Pancreas (tissue), 10 donors: ENCODE measurements around the gene ARHGEF17. TPM values are rescaled to one million over a fixed set of nuclear protein-coding genes. Genes with fewer than 3 reads are reported as not detected.

Source experiments
- ATAC-seq, 4 donors: fragments of 200-7000 bp; cut with Tn5 transposase; one replicate each; pipeline versions ENCODE4 v1.8.0 to v1.9.1; 2020; ENCODE audit warnings: mild to moderate bottlenecking in 4 of 4, moderate library complexity in 4 of 4
- DNase-seq, 6 donors: peaks; one replicate each; pipeline ENCODE4 v3.0.0-alpha.2; 2020
- FAIRE-seq: peaks from 2 replicates; lab custom pipeline; 2012; peaks lifted over from hg19 to GRCh38; lab: Jason Lieb, UNC
- H3K27ac ChIP-seq, 4 donors: fragments of 200-600 bp; sonication (generic); 1 replicate in 3 of 4; 2 replicates in 1 of 4; pipeline versions ENCODE4 v1.5.0 to v1.8.0; 2020
- H3K27me3 ChIP-seq, 4 donors: fragments of 200-600 bp; one replicate each; pipeline ENCODE4 v1.8.0; 2021
- H3K36me3 ChIP-seq, 3 donors: fragments of 200-600 bp; sonication (generic) in 1 of 3; one replicate each; pipeline versions ENCODE4 v1.5.0 to v1.8.0; 2020 to 2021
- H3K4me1 ChIP-seq, 3 donors: fragments of 200-600 bp; one replicate each; pipeline ENCODE4 v1.8.0; 2021
- H3K4me3 ChIP-seq, 4 donors: fragments of 200-600 bp; sonication (generic) in 2 of 4; one replicate each; pipeline versions ENCODE4 v1.5.0 to v1.8.0; 2020 to 2021
- H3K9me3 ChIP-seq, 4 donors: fragments of 200-600 bp; one replicate each; pipeline ENCODE4 v1.8.0; 2021
- WGBS, 2 donors: extraction: QIAGEN DNeasy Blood & Tissue Kit; methylation state at CpG; one replicate each; pipeline ENCODE4 v1.1.7; 2013; 5-methylcytosine and 5-hydroxymethylcytosine counted together
- intact Hi-C, 3 donors: fragments of 100-400 bp; cut with DNase I; formaldehyde crosslinking; loops; one replicate each; pipeline versions ENCODE4 v1.11.1 to v1.14.2; 2022
- polyA plus RNA-seq, 2 donors: library from polyadenylated mRNA; stranded (reverse); fragments of 200-250 nt; gene quantifications; one replicate each; pipeline ENCODE4 v1.2.3, GENCODE V29; 2013
- total RNA-seq, 6 donors: library from RNA; stranded (reverse); fragmentation: NEBNext Ultra II Directional in 4 of 6; extraction: Animal tissue kit (Norgen Biotek cat#: 25700) in 4 of 6; gene quantifications; one replicate each; pipeline versions ENCODE4 v1.2.1 to v1.2.4, GENCODE V29; 2021 to 2023
- TF ChIP-seq, protein P1 (sequence below), 4 donors: fragments of 200-600 bp; sonication (generic) in 3 of 4; IDR thresholded peaks; one replicate each; pipeline versions ENCODE4 v1.5.0 to v1.8.0; 2021; ENCODE audit warnings: antibody characterized with exemption in 4 of 4
- donor health status: healthy with polysubstance abuse.
- donor health status: DM: no; HTN: no; CAD: no; lungs with moderate emphysema.
- donor health status: DM: no; HTN: no; CAD: no.
- donor health status: control.
- donor health status: control.
- donor health status: Bipolar disorder and iron deficiency.
- donor health status: DM: yes; HTN: yes; CAD: no.
- donor health status: DM: no; HTN: no; CAD: no.
- donor health status: DM: no; HTN: no; CAD: no.
- donor health status: DM: yes; HTN: yes; CAD: no.

ARHGEF17 gene
- total and polyA plus RNA-seq, 8 donors = 7.0 to 24.0 (median 10.4) TPM

DNA sequence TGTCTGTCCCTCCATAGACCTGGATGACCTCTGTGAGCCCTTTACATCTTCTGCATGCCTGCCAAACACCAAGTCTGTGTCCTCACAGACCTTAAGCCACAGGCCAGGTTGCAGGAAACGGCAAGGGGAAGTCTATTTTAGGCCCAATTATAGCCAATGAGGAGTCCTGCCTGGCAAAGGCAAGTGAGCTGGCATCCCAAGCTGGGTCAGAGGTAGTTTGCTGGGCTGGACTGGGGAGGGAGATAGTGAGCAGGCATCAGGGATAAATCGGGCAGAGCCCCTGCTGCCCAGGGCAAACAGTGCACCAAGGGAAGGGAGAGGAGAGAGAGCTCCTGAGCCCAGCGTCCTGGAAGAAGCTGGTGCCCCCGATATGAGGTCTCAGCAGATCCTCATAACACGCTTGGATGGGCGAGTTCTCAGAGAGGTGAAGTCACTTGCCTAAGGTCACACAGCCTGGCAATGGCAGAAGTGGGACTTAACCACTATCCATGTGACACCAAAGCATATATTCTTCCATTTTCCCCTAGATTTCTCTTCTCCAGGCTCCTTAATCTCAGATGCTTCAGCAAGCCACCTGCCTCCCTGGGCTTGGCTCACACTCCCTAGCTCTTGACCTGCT, 64.4 kb downstream of the ARHGEF17 start:
- 62% methylated on average over 6 of the region's 6 CpGs for WGBS, 2 donors

DNA sequence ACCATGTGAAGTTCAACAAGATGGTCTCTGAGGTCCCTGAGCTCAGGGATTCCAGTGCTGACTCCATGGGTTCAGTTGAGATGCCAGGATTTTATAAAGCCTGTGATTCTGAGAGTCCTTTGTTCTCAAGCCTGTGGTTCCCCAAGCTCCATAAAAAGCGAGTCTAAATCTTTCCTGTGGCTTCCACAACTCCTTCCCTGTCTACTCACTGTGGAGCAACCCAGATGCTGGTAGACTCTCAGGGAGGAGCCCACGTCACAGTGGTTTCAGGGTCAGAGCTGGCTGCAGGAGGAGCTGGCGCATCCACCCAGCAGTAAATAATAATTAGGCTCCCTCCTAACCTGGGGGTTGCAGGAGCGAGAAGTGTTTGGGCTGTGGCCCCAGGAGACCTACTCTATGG, 66.1 kb downstream of the ARHGEF17 start:
- Histone ChIP-seq H3K9me3 (no peaks in the 10 kb centered on the region), H3K36me3 (no peaks in the 10 kb centered on the region), H3K4me1 (no peaks in the 10 kb centered on the region), H3K27ac (no peak overlapping the region), H3K27me3 (no peaks in the 10 kb centered on the region), H3K4me3 (no peak overlapping the region)
- no peak for DNase-seq
- WGBS, 2 donors = 79% methylated on average over 4 of the region's 4 CpGs
- no peak for FAIRE-seq
- intact Hi-C loops = no loop called here
- ATAC-seq = no peak
- TF ChIP-seq, protein P1, sequence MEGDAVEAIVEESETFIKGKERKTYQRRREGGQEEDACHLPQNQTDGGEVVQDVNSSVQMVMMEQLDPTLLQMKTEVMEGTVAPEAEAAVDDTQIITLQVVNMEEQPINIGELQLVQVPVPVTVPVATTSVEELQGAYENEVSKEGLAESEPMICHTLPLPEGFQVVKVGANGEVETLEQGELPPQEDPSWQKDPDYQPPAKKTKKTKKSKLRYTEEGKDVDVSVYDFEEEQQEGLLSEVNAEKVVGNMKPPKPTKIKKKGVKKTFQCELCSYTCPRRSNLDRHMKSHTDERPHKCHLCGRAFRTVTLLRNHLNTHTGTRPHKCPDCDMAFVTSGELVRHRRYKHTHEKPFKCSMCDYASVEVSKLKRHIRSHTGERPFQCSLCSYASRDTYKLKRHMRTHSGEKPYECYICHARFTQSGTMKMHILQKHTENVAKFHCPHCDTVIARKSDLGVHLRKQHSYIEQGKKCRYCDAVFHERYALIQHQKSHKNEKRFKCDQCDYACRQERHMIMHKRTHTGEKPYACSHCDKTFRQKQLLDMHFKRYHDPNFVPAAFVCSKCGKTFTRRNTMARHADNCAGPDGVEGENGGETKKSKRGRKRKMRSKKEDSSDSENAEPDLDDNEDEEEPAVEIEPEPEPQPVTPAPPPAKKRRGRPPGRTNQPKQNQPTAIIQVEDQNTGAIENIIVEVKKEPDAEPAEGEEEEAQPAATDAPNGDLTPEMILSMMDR (IDR thresholded peaks at IDR 0.05) = no peak

More for the DNA sequence above, 64.4 kb downstream of the ARHGEF17 start:
- Histone ChIP-seq H3K9me3 (no peaks in the 10 kb centered on the region), H3K27me3 (no peaks in the 10 kb centered on the region), H3K4me3 (no peak overlapping the region), H3K27ac (no peak overlapping the region), H3K36me3 (no peaks in the 10 kb centered on the region), H3K4me1 (no peaks in the 10 kb centered on the region)
- intact Hi-C loops = no loop called here
- FAIRE-seq (no peak), DNase-seq (no peak), ATAC-seq (no peak)
- TF ChIP-seq, protein P1 (IDR thresholded peaks at IDR 0.05) = no peak

DNA sequence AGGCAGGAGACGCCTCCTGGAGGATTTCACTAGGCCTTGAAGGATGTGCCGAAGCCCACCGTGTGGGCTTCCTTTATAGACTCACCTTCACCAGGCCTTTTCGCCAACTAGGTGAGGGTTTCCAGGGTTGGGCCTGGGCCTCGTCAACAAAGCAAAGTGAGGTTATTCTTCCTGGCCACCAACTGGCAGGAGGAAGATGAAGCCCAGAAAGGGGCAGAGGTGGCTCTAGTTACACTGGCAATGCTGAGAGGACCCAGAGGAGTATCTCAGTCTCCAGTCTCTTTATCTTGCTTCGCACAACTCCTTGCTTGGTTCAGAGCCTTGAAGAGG, 67.7 kb downstream of the ARHGEF17 start:
- DNase-seq (no peak), FAIRE-seq (no peak)
- TF ChIP-seq, protein P1 (IDR thresholded peaks at IDR 0.05) = no peak

DNA sequence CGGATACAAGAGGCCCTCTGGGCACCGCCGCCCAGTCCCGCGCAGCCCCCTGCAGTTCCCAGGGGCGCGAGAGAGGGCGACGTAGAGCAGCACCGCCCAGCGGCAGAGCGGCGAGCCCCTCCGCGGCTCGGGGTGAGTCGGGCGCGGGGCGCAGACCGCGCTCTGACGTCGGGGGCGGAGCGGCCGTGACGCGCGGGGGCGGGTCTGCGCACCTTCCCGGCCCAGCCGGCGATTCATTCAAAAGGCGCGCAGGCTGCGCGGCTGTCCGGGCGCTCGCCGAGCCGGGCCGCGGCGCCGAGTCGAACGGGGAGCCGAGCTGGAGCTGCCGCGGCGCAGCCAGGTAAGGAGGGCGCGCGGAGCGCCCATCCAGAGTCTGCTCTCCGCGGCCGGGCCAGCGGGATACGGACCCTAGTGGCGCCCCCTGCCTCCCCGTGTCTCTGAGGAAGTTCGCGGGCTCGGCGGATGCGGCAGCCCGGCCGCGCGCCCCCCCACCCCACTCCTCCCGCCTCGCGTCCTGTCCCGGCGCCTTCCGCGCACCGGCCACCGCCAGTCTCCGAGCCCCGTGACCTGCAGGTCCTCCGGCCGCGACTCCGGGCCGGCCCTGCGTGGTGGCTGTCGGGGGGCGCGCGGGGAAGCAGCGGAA, 68.2 kb downstream of the ARHGEF17 start, which contains the start of gene RELT:
TSS of gene RELT (plus strand) at position 240 of the 643 bp plus-strand sequence. CDS start 12,738 bp downstream, outside the sequence.
- Histone ChIP-seq H3K27me3 (no peaks in the 10 kb centered on the region), H3K4me1 (peaks cover 0 to 4% (median 0%) of the 10 kb centered on the region in 3 donors), H3K4me3 (peak within 1 kb of the TSS; percentile 40 to 82 (median 64)), H3K9me3 (no peaks in the 10 kb centered on the region), H3K27ac (peak within 1 kb of the TSS; percentile 34 to 78 (median 50)), H3K36me3 (no peaks in the 10 kb centered on the region)
- intact Hi-C loops = no loop called here
- TF ChIP-seq, protein P1 (IDR thresholded peaks at IDR 0.05) = peak; percentile 93 to 99 (median 96)
- ATAC-seq = peak; percentile 94 to 97 (median 96)
- FAIRE-seq = no peak
- WGBS, 2 donors = 1% methylated on average over 59 to 96 of the region's 96 CpGs
- DNase-seq = peak; percentile 78 to 97 (median 91)

More for the DNA sequence above, 67.7 kb downstream of the ARHGEF17 start:
- Histone ChIP-seq H3K4me3 (peak overlapping the region in 1 of 4 donors; percentile 82), H3K9me3 (no peaks in the 10 kb centered on the region), H3K4me1 (peaks cover 0 to 4% (median 0%) of the 10 kb centered on the region in 3 donors), H3K27me3 (no peaks in the 10 kb centered on the region), H3K36me3 (no peaks in the 10 kb centered on the region), H3K27ac (peak overlapping the region in 3 of 4 donors; percentile 33 to 78 (median 35))
- no peak for ATAC-seq
- 63 to 66% methylated on average over 6 of the region's 6 CpGs for WGBS, 2 donors
- intact Hi-C loops = no loop called here
